Adipose tissue (tissue), 3 donors: ENCODE measurements around the gene SLC47A2. TPM values are rescaled to one million over a fixed set of nuclear protein-coding genes. Genes with fewer than 3 reads are reported as not detected.

Experiments used
- H3K27ac ChIP-seq: one replicate; pipeline ENCODE4 v1.5.1; 2013; ENCODE audit warnings: low read depth, low read length
- WGBS, 3 donors: extraction: QIAGEN DNeasy Blood & Tissue Kit; methylation state at CpG; one replicate each; pipeline ENCODE4 v1.1.7; 2013; 5-methylcytosine and 5-hydroxymethylcytosine counted together
- polyA plus RNA-seq, 3 donors: library from polyadenylated mRNA; stranded (reverse); fragments of 200-250 nt; gene quantifications; one replicate each; pipeline ENCODE4 v1.2.3, GENCODE V29; 2013
- donor health status: healthy with polysubstance abuse.
- donor health status: Bipolar disorder and iron deficiency.
- donor health status: healthy.

SLC47A2 gene
- polyA plus RNA-seq, 3 donors = not detected

GRCh38 chr17:19750020-19750572, 33.7 kb upstream of the SLC47A2 start:
- no peak overlapping the region for H3K27ac ChIP-seq
- 89 to 93% (median 91%) methylated on average over 9 of the region's 9 CpGs for WGBS, 3 donors

GRCh38 chr17:19748807-19749193, 32.4 kb upstream of the SLC47A2 start:
- H3K27ac ChIP-seq = no peak overlapping the region
- 66 to 81% (median 81%) methylated on average over 13 of the region's 13 CpGs for WGBS, 3 donors

- H3K27ac ChIP-seq = no peak within 1 kb of the TSS
- 41 to 64% (median 57%) methylated on average over 25 of the region's 25 CpGs for WGBS, 3 donors
These were observed 31.7 kb upstream of the SLC47A2 start, which contains the start of gene ALDH3A1 for GRCh38 chr17:19747829-19748806. Gene ALDH3A1, minus strand, starts transcription at chr17:19748298. Its CDS starts 3,169 bp downstream, at chr17:19745129.

- WGBS, 3 donors = 96 to 97% (median 96%) methylated on average over 13 of the region's 13 CpGs
- no peak overlapping the region for H3K27ac ChIP-seq
These were observed 30.9 kb upstream of the SLC47A2 start for GRCh38 chr17:19747159-19747719.

GRCh38 chr17:19746517-19746916, 30.1 kb upstream of the SLC47A2 start:
- H3K27ac ChIP-seq = no peak overlapping the region

GRCh38 chr17:19744922-19745757, 28.8 kb upstream of the SLC47A2 start:
- H3K27ac ChIP-seq = no peak overlapping the region
- WGBS, 3 donors = 17 to 35% (median 26%) methylated on average over 41 to 50 of the region's 50 CpGs

More at GRCh38 chr17:19746517-19746916, 30.1 kb upstream of the SLC47A2 start:
- WGBS, 3 donors = 84 to 92% (median 91%) methylated on average over 20 of the region's 20 CpGs

GRCh38 chr17:19744492-19744891, 28.1 kb upstream of the SLC47A2 start:
- H3K27ac ChIP-seq = no peak overlapping the region
- 6 to 8% (median 7%) methylated on average over 23 to 25 of the region's 26 CpGs for WGBS, 3 donors

- WGBS, 3 donors = 96 to 97% (median 96%) methylated on average over 34 of the region's 34 CpGs
- H3K27ac ChIP-seq = no peak overlapping the region
These were observed 27.0 kb upstream of the SLC47A2 start for GRCh38 chr17:19743101-19744100.

- H3K27ac ChIP-seq = no peak overlapping the region
- WGBS, 3 donors = 92 to 96% (median 93%) methylated on average over 10 of the region's 10 CpGs
These were observed 26.1 kb upstream of the SLC47A2 start for GRCh38 chr17:19742495-19742894.

- WGBS, 3 donors = 77 to 88% (median 86%) methylated on average over 14 of the region's 14 CpGs
These were observed 25.6 kb upstream of the SLC47A2 start for GRCh38 chr17:19741832-19742457.

GRCh38 chr17:19740933-19741332, 24.5 kb upstream of the SLC47A2 start:
- WGBS, 3 donors = 77 to 89% (median 89%) methylated on average over 7 of the region's 7 CpGs
- no peak overlapping the region for H3K27ac ChIP-seq

More at GRCh38 chr17:19741832-19742457, 25.6 kb upstream of the SLC47A2 start:
- no peak overlapping the region for H3K27ac ChIP-seq

GRCh38 chr17:19739241-19740201, 23.1 kb upstream of the SLC47A2 start:
- no peak overlapping the region for H3K27ac ChIP-seq
- 87 to 93% (median 92%) methylated on average over 26 of the region's 26 CpGs for WGBS, 3 donors

- H3K27ac ChIP-seq = no peak overlapping the region
- 95 to 98% (median 96%) methylated on average over 9 of the region's 9 CpGs for WGBS, 3 donors
These were observed 22.4 kb upstream of the SLC47A2 start for GRCh38 chr17:19738757-19739156.

GRCh38 chr17:19738073-19738449, 21.7 kb upstream of the SLC47A2 start:
- 93 to 94% (median 94%) methylated on average over 14 of the region's 14 CpGs for whole genome bisulfite sequencing, 3 donors
- no peak overlapping the region for H3K27ac ChIP-seq

GRCh38 chr17:19737305-19738072, 21.1 kb upstream of the SLC47A2 start:
- 83 to 86% (median 83%) methylated on average over 15 of the region's 15 CpGs for WGBS, 3 donors
- no peak overlapping the region for H3K27ac ChIP-seq
